ENCODE data around the gene CEACAM3.

DNA sequence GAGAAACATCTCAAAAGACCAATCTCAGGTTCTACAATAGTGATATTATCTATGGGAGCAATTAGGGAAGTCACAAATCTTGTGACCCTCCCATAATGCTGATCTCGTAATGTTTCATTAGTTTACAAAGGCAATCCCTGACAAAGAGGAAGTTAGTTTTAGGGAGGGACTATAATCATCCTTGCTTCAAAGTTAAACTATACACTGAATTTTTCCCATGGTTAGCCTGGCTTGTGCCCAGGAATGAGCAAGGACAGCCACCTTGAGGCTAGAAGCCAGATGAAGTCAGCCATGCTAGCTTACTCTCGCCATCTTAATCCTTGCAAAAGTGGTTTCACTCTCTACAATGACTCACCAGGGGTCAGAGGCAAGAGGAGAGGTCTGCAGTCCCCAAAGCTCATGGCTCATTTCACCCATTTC is 5.4 kb downstream of the CEACAM3 start:
- no peak for TF ChIP-seq TAF1 (IDR thresholded peaks at IDR 0.05; ENCODE audit: low read depth)
- TF ChIP-seq CEBPB (IDR thresholded peaks at IDR 0.05), result no peak
- no peak for TF ChIP-seq RAD21 (IDR thresholded peaks at IDR 0.05; ENCODE audit: low read depth)
- TF ChIP-seq, protein P1, sequence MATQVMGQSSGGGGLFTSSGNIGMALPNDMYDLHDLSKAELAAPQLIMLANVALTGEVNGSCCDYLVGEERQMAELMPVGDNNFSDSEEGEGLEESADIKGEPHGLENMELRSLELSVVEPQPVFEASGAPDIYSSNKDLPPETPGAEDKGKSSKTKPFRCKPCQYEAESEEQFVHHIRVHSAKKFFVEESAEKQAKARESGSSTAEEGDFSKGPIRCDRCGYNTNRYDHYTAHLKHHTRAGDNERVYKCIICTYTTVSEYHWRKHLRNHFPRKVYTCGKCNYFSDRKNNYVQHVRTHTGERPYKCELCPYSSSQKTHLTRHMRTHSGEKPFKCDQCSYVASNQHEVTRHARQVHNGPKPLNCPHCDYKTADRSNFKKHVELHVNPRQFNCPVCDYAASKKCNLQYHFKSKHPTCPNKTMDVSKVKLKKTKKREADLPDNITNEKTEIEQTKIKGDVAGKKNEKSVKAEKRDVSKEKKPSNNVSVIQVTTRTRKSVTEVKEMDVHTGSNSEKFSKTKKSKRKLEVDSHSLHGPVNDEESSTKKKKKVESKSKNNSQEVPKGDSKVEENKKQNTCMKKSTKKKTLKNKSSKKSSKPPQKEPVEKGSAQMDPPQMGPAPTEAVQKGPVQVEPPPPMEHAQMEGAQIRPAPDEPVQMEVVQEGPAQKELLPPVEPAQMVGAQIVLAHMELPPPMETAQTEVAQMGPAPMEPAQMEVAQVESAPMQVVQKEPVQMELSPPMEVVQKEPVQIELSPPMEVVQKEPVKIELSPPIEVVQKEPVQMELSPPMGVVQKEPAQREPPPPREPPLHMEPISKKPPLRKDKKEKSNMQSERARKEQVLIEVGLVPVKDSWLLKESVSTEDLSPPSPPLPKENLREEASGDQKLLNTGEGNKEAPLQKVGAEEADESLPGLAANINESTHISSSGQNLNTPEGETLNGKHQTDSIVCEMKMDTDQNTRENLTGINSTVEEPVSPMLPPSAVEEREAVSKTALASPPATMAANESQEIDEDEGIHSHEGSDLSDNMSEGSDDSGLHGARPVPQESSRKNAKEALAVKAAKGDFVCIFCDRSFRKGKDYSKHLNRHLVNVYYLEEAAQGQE (IDR thresholded peaks at IDR 0.05; ENCODE audit: low read depth), result no peak
- TF ChIP-seq EP300 (IDR thresholded peaks at IDR 0.05; ENCODE audit: borderline replicate concordance), result no peak
- TF ChIP-seq, protein P2, sequence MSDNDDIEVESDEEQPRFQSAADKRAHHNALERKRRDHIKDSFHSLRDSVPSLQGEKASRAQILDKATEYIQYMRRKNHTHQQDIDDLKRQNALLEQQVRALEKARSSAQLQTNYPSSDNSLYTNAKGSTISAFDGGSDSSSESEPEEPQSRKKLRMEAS (IDR thresholded peaks at IDR 0.05), result no peak
- TF ChIP-seq EGR1 (IDR thresholded peaks at IDR 0.05), result no peak
- no peak for TF ChIP-seq TCF12 (IDR thresholded peaks at IDR 0.05; ENCODE audit: low read depth)
- TF ChIP-seq YY1 (IDR thresholded peaks at IDR 0.05; ENCODE audit: low read depth), result no peak

All from Ishikawa (cell line).